Lung (tissue), 12 donors: ENCODE measurements around the gene CDH23. TPM values are rescaled to one million over a fixed set of nuclear protein-coding genes. Genes with fewer than 3 reads are reported as not detected.

Source experiments
- ATAC-seq: fragments of 200-7000 bp; cut with Tn5 transposase; one replicate; pipeline ENCODE4 v1.9.1; 2020; ENCODE audit warnings: moderate number of reproducible peaks; ENCODE audit not compliant: insufficient read depth, low FRiP score
- DNase-seq, 3 donors: peaks; one replicate each; pipeline ENCODE4 v3.0.0-alpha.2; 2013 to 2017
- H3K27ac ChIP-seq, 2 donors: one replicate each; pipeline ENCODE4 v1.5.1; 2013; ENCODE audit warnings: mild to moderate bottlenecking in 2 of 2, moderate library complexity in 2 of 2, control low read depth in 1 of 2, inconsistent platforms in 1 of 2, low read depth in 1 of 2, low read length in 1 of 2
- H3K27me3 ChIP-seq, 3 donors: one replicate each; pipeline ENCODE4 v1.5.1; 2013; ENCODE audit warnings: low read length in 2 of 3; ENCODE audit not compliant: control insufficient read depth in 3 of 3, insufficient read depth in 3 of 3
- H3K36me3 ChIP-seq, 4 donors: one replicate each; pipeline ENCODE4 v1.5.1; 2013; ENCODE audit warnings: low read length in 4 of 4, mild to moderate bottlenecking in 1 of 4, moderate library complexity in 1 of 4; ENCODE audit not compliant: control insufficient read depth in 4 of 4, insufficient read depth in 4 of 4
- H3K4me1 ChIP-seq, 5 donors: one replicate each; pipeline ENCODE4 v1.5.1; 2013; ENCODE audit warnings: low read length in 5 of 5, mild to moderate bottlenecking in 2 of 5, moderate library complexity in 1 of 5; ENCODE audit not compliant: control insufficient read depth in 5 of 5, insufficient read depth in 5 of 5
- H3K4me3 ChIP-seq: one replicate; pipeline ENCODE4 v1.5.1; 2013; ENCODE audit warnings: mild to moderate bottlenecking, control low read depth, moderate library complexity
- H3K9ac ChIP-seq, 2 donors: one replicate each; pipeline ENCODE4 v1.5.1; 2013; ENCODE audit warnings: low read length in 2 of 2, control low read depth in 1 of 2; ENCODE audit not compliant: insufficient read depth in 1 of 2
- H3K9me3 ChIP-seq, 4 donors: one replicate each; pipeline ENCODE4 v1.5.1; 2013; ENCODE audit warnings: low read length in 3 of 4, mild to moderate bottlenecking in 1 of 4, moderate library complexity in 1 of 4; ENCODE audit not compliant: control insufficient read depth in 4 of 4, insufficient read depth in 3 of 4
- WGBS, 2 donors: extraction: QIAGEN DNeasy Blood & Tissue Kit; methylation state at CpG; one replicate each; pipeline ENCODE4 v1.1.7; 2013; 5-methylcytosine and 5-hydroxymethylcytosine counted together
- polyA plus RNA-seq, 2 donors: library from polyadenylated mRNA; stranded (reverse); fragments of 200-250 nt; gene quantifications; one replicate each; pipeline ENCODE4 v1.2.1, GENCODE V29; 2013
- total RNA-seq, 2 donors: library from RNA; depleted of rRNA in 1 of 2; stranded (reverse); fragments of >200 nt in 1 of 2; gene quantifications; one replicate each; pipeline ENCODE4 v1.2.1, GENCODE V29; 2014 to 2021
- TF ChIP-seq, protein P1 (sequence below): IDR thresholded peaks from 2 replicates; pipeline ENCODE4 v1.5.1; 2012; ENCODE audit warnings: mild to moderate bottlenecking; ENCODE audit errors: control extremely low read depth, extremely low read depth
- donor health status: control.
- donor health status: control.
- donor health status: Bipolar disorder and iron deficiency.
- donor health status: healthy.
- donor health status: DM: yes; HTN: yes; CAD: no.

The CDH23 gene
- total and polyA plus RNA-seq, 4 donors = 4.5 to 29.5 (median 6.0) TPM

- TF ChIP-seq, protein P1, sequence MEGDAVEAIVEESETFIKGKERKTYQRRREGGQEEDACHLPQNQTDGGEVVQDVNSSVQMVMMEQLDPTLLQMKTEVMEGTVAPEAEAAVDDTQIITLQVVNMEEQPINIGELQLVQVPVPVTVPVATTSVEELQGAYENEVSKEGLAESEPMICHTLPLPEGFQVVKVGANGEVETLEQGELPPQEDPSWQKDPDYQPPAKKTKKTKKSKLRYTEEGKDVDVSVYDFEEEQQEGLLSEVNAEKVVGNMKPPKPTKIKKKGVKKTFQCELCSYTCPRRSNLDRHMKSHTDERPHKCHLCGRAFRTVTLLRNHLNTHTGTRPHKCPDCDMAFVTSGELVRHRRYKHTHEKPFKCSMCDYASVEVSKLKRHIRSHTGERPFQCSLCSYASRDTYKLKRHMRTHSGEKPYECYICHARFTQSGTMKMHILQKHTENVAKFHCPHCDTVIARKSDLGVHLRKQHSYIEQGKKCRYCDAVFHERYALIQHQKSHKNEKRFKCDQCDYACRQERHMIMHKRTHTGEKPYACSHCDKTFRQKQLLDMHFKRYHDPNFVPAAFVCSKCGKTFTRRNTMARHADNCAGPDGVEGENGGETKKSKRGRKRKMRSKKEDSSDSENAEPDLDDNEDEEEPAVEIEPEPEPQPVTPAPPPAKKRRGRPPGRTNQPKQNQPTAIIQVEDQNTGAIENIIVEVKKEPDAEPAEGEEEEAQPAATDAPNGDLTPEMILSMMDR = no peak
- peaks cover 0 to 2% (median 0%) of the 10 kb centered on the region in 4 donors for H3K36me3 ChIP-seq
- H3K27me3 ChIP-seq = no peaks in the 10 kb centered on the region
- H3K4me1 ChIP-seq = peaks cover 0 to 60% (median 15%) of the 10 kb centered on the region in 5 donors
- no peaks in the 10 kb centered on the region for H3K9me3 ChIP-seq
- ATAC-seq = peak; percentile 64
- H3K9ac ChIP-seq = no peak overlapping the region
- no peak overlapping the region for H3K4me3 ChIP-seq
- DNase-seq = peak; percentile 33 to 49 (median 38)
- 28 to 64% methylated on average over 10 of the region's 10 CpGs for WGBS, 2 donors
- H3K27ac ChIP-seq = peak overlapping the region; percentile 80 to 92
Observed at GRCh38 chr10:71766717-71767419, 370.1 kb downstream of the CDH23 start.

GRCh38 chr10:71767420-71768035 is 370.8 kb downstream of the CDH23 start:
- WGBS, 2 donors = 42 to 52% methylated on average over 10 of the region's 10 CpGs
- H3K4me1 ChIP-seq = peaks cover 0 to 57% (median 16%) of the 10 kb centered on the region in 5 donors
- peak overlapping the region in 1 of 2 donors; percentile 11 for H3K9ac ChIP-seq
- TF ChIP-seq, protein P1 = no peak
- no peaks in the 10 kb centered on the region for H3K9me3 ChIP-seq
- no peaks in the 10 kb centered on the region for H3K27me3 ChIP-seq
- ATAC-seq (no peak), DNase-seq (peak in 2 of 3 donors; percentile 31 to 67)
- peaks cover 0 to 2% (median 0%) of the 10 kb centered on the region in 4 donors for H3K36me3 ChIP-seq
- H3K27ac ChIP-seq = peak overlapping the region; percentile 80 to 92
- no peak overlapping the region for H3K4me3 ChIP-seq

DNA sequence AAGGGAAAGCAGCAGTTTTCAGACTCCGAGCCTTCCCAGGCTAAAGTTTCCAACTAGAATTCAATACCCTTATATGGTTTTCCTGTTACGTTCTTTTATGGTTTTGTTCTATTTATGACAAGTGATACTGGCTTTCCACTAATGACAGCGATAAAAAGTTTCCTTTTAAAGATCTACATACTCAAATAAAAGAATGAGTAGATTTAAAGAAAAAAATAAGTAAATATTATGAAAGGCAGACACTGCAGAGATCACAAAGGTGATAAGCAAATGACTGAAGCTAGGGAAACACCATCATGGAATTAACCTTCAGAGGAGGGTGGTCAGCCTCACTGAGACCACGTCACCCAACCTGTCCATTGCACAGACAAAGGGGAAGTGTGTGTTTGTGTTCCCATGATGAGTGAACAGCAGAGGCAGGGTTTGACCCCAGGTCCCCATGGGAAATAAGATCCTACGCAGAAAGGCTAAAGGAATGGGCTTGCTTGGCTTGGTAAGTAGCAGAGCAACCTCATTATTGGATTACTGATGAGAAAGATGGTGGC is 372.6 kb downstream of the CDH23 start:
- Histone ChIP-seq H3K9ac (no peak overlapping the region), H3K9me3 (peaks cover 0 to 2% (median 0%) of the 10 kb centered on the region in 4 donors), H3K4me3 (no peak overlapping the region), H3K27me3 (no peaks in the 10 kb centered on the region), H3K4me1 (peaks cover 4 to 61% (median 24%) of the 10 kb centered on the region in 5 donors), H3K36me3 (no peaks in the 10 kb centered on the region), H3K27ac (peak overlapping the region; percentile 91)
- TF ChIP-seq, protein P1 = no peak
- ATAC-seq (no peak), DNase-seq (peak in 2 of 3 donors; percentile 28 to 37)
- 23 to 32% methylated on average over 5 of the region's 5 CpGs for WGBS, 2 donors
